ENCODE measurements around the gene C2CD2. TPM values are rescaled to one million over a fixed set of nuclear protein-coding genes. Genes with fewer than 3 reads are reported as not detected.

The C2CD2 gene
- total RNA-seq, 6 experiments from 2014 or later = 7.3 to 11.4 (median 8.3) TPM

- no peaks in the 10 kb centered on the region for H3K36me3 ChIP-seq
- TF ChIP-seq POLR2A (IDR thresholded peaks at IDR 0.05) = no peak
- TF ChIP-seq, protein P1, sequence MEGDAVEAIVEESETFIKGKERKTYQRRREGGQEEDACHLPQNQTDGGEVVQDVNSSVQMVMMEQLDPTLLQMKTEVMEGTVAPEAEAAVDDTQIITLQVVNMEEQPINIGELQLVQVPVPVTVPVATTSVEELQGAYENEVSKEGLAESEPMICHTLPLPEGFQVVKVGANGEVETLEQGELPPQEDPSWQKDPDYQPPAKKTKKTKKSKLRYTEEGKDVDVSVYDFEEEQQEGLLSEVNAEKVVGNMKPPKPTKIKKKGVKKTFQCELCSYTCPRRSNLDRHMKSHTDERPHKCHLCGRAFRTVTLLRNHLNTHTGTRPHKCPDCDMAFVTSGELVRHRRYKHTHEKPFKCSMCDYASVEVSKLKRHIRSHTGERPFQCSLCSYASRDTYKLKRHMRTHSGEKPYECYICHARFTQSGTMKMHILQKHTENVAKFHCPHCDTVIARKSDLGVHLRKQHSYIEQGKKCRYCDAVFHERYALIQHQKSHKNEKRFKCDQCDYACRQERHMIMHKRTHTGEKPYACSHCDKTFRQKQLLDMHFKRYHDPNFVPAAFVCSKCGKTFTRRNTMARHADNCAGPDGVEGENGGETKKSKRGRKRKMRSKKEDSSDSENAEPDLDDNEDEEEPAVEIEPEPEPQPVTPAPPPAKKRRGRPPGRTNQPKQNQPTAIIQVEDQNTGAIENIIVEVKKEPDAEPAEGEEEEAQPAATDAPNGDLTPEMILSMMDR (IDR thresholded peaks at IDR 0.05) = no peak
- H3K27ac ChIP-seq = no peak overlapping the region
- DNase-seq (no peak), ATAC-seq (no peak)
- H3K9me3 ChIP-seq = no peaks in the 10 kb centered on the region
- no peaks in the 10 kb centered on the region for H3K27me3 ChIP-seq
- intact Hi-C loops (cut with DNase I) = no loop called here
- H3K4me1 ChIP-seq = peaks cover 0 to 6% (median 0%) of the 10 kb centered on the region in 4 donors
- H3K4me3 ChIP-seq = no peak overlapping the region
- no CpG with 5 or more reads among the region's 8 CpGs for WGBS (ENCODE audit: insufficient coverage, low coverage, low lambda C conversion rate, missing lambda C conversion rate)
Measured at GRCh38 chr21:41875086-41875485, 78.7 kb downstream of the C2CD2 start.

GRCh38 chr21:41874611-41875010, 79.2 kb downstream of the C2CD2 start:
- no peak for DNase-seq
- no peaks in the 10 kb centered on the region for H3K9me3 ChIP-seq
- H3K4me3 ChIP-seq = no peak overlapping the region
- 95% methylated on average over 5 of the region's 11 CpGs for WGBS (ENCODE audit: insufficient coverage, low coverage, low lambda C conversion rate, missing lambda C conversion rate)
- H3K27me3 ChIP-seq = no peaks in the 10 kb centered on the region
- H3K27ac ChIP-seq = no peak overlapping the region
- TF ChIP-seq, protein P1 (IDR thresholded peaks at IDR 0.05) = no peak
- TF ChIP-seq POLR2A (IDR thresholded peaks at IDR 0.05) = no peak
- H3K4me1 ChIP-seq = peaks cover 0 to 6% (median 0%) of the 10 kb centered on the region in 4 donors
- ATAC-seq = no peak
- intact Hi-C loops (cut with DNase I) = no loop called here
- H3K36me3 ChIP-seq = no peaks in the 10 kb centered on the region

- 95% methylated on average over 4 of the region's 6 CpGs for WGBS (ENCODE audit: insufficient coverage, low coverage, low lambda C conversion rate, missing lambda C conversion rate)
- Histone ChIP-seq H3K27me3 (no peaks in the 10 kb centered on the region), H3K9me3 (no peaks in the 10 kb centered on the region), H3K4me1 (peaks cover 0 to 6% (median 0%) of the 10 kb centered on the region in 4 donors), H3K4me3 (no peak overlapping the region), H3K27ac (no peak overlapping the region), H3K36me3 (no peaks in the 10 kb centered on the region)
- no peak for ATAC-seq
- intact Hi-C loops (cut with DNase I) = no loop called here
- TF ChIP-seq, protein P1 (IDR thresholded peaks at IDR 0.05) = no peak
- no peak for TF ChIP-seq POLR2A (IDR thresholded peaks at IDR 0.05)
- DNase-seq = no peak
Measured at GRCh38 chr21:41873426-41873825, 80.4 kb downstream of the C2CD2 start.

GRCh38 chr21:41873005-41873404, 80.8 kb downstream of the C2CD2 start:
- Histone ChIP-seq H3K36me3 (no peaks in the 10 kb centered on the region), H3K27me3 (no peaks in the 10 kb centered on the region), H3K27ac (no peak overlapping the region), H3K4me3 (no peak overlapping the region), H3K9me3 (no peaks in the 10 kb centered on the region), H3K4me1 (peaks cover 0 to 2% (median 0%) of the 10 kb centered on the region in 4 donors)
- ATAC-seq (no peak), DNase-seq (no peak)
- TF ChIP-seq, protein P1 (IDR thresholded peaks at IDR 0.05) = no peak
- TF ChIP-seq POLR2A (IDR thresholded peaks at IDR 0.05) = no peak
- intact Hi-C loops (cut with DNase I) = no loop called here
- 73% methylated on average over 6 of the region's 13 CpGs for WGBS (ENCODE audit: insufficient coverage, low coverage, low lambda C conversion rate, missing lambda C conversion rate)

Measured in right lobe of liver (tissue), 6 donors.